Bronchial epithelial cell (primary cell): ENCODE data around the gene TENM3. TPM values are rescaled to one million over a fixed set of nuclear protein-coding genes. Genes with fewer than 3 reads are reported as not detected.

Source experiments
- DNase-seq: peaks from one replicate; pipeline ENCODE4 v3.0.0-alpha.2; 2010; ENCODE audit warnings: low read depth
- FAIRE-seq: peaks from 2 replicates; lab custom pipeline; 2011; peaks lifted over from hg19 to GRCh38; lab: Jason Lieb, UNC
- H3K27me3 ChIP-seq: 2 replicates; pipeline ENCODE4 v1.5.1; 2011; ENCODE audit warnings: low read length; ENCODE audit not compliant: control insufficient read depth, insufficient read depth
- H3K36me3 ChIP-seq: 2 replicates; pipeline ENCODE4 v1.5.1; 2011; ENCODE audit warnings: low read length; ENCODE audit not compliant: control insufficient read depth, insufficient read depth
- H3K4me3 ChIP-seq: 2 replicates; pipeline ENCODE4 v1.5.1; 2011; ENCODE audit warnings: mild to moderate bottlenecking, low read depth, low read length, control low read depth
- CTCF ChIP-seq: IDR thresholded peaks from 2 replicates; pipeline ENCODE4 v1.5.1; 2011; ENCODE audit warnings: mild to moderate bottlenecking, moderate library complexity, low read length, control low read depth, inconsistent platforms; ENCODE audit not compliant: insufficient read depth, severe bottlenecking
- total RNA-seq: library from RNA; depleted of rRNA; stranded (reverse); fragments of >200 nt; gene quantifications from 2 replicates; pipeline ENCODE4 v1.2.1, GENCODE V29; 2014

Gene TENM3
- total RNA-seq, 1 donor from 2014 or later, result 1.3 TPM

GRCh38 chr4:182823576-182823975, 580.4 kb downstream of the TENM3 start:
- FAIRE-seq (no peak), DNase-seq (no peak)
- no peaks in the 10 kb centered on the region for H3K36me3 ChIP-seq
- no peak for TF ChIP-seq CTCF
- no peaks in the 10 kb centered on the region for H3K27me3 ChIP-seq
- no peak overlapping the region for H3K4me3 ChIP-seq

DNA sequence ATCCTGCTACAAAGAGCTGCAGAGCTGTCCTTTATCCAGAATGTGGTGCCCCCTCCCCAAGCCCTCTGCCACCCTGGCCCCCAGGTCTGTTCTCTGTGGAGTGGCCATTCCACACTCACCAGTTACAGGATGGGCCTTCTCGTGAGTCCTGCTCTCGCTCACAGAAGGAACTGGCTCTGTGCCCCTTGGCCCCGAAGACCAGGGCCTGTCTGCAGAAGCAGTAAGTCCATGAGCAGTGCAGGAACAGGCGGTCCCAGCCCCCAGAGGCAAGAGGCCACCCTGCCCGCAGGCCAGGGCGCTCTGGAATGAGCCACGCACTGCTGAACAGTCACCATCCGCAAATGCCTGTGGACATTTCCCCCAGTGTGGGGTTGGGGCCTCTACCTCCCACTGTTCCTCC, 581.8 kb downstream of the TENM3 start:
- TF ChIP-seq CTCF, result no peak
- no peak overlapping the region for H3K4me3 ChIP-seq
- FAIRE-seq, result no peak

GRCh38 chr4:182825786-182826185, 582.6 kb downstream of the TENM3 start:
- FAIRE-seq (no peak), DNase-seq (no peak)
- TF ChIP-seq CTCF, result no peak
- no peak overlapping the region for H3K4me3 ChIP-seq
- H3K27me3 ChIP-seq, result no peaks in the 10 kb centered on the region
- no peaks in the 10 kb centered on the region for H3K36me3 ChIP-seq

More for the DNA sequence above, 581.8 kb downstream of the TENM3 start:
- no peaks in the 10 kb centered on the region for H3K36me3 ChIP-seq
- DNase-seq, result no peak
- no peaks in the 10 kb centered on the region for H3K27me3 ChIP-seq

GRCh38 chr4:182826391-182826790, 583.2 kb downstream of the TENM3 start:
- H3K27me3 ChIP-seq, result no peaks in the 10 kb centered on the region
- H3K4me3 ChIP-seq, result no peak overlapping the region
- TF ChIP-seq CTCF, result no peak
- DNase-seq, result no peak
- H3K36me3 ChIP-seq, result no peaks in the 10 kb centered on the region
- no peak for FAIRE-seq

GRCh38 chr4:182827166-182827565, 584.0 kb downstream of the TENM3 start:
- FAIRE-seq (no peak), DNase-seq (no peak)
- Histone ChIP-seq H3K4me3 (no peak overlapping the region), H3K36me3 (no peaks in the 10 kb centered on the region), H3K27me3 (no peaks in the 10 kb centered on the region)
- no peak for TF ChIP-seq CTCF

DNA sequence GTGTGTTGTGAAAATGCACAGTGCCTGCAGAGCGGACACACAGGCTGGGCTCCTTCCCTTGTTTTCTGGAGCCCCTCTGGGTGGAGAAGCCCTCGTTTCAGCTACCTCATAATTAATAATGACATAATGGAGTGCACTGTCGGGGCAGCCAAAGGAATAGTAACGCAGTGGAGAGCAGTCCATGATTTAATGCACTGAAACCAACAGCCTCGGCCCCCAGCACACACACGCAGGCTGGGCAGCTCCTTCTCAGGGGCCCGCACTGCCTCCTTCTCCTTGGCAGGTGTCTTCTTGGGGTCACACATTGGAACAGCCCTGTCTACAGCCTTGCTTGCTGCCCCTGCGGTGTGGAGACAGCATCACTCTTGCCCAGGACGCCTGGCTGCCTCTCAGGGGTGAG, 584.8 kb downstream of the TENM3 start:
- Histone ChIP-seq H3K4me3 (no peak overlapping the region), H3K27me3 (no peaks in the 10 kb centered on the region), H3K36me3 (no peaks in the 10 kb centered on the region)
- no peak for TF ChIP-seq CTCF
- DNase-seq (no peak), FAIRE-seq (no peak)
